HG03097 (cell line): ENCODE results near the gene VPS45.
"Not testable (repeated sequence)": the region's sequence is repeated elsewhere in the genome, so short reads cannot be mapped to it uniquely, and the experiment has no call there.

Source experiments
- ATAC-seq: cut with Tn5 transposase; IDR thresholded peaks from one replicate; pipeline ENCODE4 v1.9.1; 2021; ENCODE audit not compliant: unreplicated experiment, low FRiP score

The VPS45 gene

GRCh38 chr1:150186438-150186788, 118.8 kb downstream of the VPS45 start:
- ATAC-seq: not testable (repeated sequence)

DNA sequence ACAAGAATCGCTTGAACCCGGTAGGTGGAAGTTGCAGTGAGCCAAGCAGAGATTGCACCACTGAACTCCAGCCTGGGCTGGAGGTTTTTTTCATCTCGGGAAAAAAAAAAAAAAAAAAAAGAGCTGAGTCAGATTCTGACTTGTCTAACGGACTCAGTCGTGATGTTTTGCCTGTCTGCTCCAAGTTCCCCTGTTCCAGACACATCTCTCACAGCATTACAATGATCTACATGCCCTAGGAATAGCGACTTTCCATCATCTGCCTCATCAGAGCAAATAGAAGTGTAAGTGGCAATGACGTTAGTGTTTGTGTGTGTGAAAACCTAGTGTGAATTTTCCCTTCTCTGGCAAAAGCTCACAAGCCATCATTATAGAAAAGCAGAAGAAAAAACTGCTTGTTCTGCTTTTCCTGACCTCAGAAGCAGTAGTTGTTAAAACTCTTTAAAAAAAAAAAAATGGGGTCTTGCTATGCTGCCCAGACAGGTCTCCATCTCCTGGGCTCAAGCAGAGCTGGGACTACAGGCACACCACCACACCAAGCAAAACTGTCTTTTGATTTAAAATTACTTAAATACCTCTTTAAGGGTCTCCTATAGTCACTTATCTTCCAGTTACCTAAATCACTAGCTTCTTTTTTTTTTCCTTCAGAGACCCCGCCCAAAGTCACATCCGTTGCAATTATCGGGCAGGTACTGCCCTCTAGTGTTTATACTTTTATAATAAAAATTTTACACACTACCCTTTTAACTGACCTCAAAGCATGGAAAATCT, 119.4 kb downstream of the VPS45 start:
- ATAC-seq: no peak

- ATAC-seq: no peak
Measured at GRCh38 chr1:150187560-150187931, 120.0 kb downstream of the VPS45 start.

- ATAC-seq: no peak
Measured at GRCh38 chr1:150192012-150192411, 124.4 kb downstream of the VPS45 start.

DNA sequence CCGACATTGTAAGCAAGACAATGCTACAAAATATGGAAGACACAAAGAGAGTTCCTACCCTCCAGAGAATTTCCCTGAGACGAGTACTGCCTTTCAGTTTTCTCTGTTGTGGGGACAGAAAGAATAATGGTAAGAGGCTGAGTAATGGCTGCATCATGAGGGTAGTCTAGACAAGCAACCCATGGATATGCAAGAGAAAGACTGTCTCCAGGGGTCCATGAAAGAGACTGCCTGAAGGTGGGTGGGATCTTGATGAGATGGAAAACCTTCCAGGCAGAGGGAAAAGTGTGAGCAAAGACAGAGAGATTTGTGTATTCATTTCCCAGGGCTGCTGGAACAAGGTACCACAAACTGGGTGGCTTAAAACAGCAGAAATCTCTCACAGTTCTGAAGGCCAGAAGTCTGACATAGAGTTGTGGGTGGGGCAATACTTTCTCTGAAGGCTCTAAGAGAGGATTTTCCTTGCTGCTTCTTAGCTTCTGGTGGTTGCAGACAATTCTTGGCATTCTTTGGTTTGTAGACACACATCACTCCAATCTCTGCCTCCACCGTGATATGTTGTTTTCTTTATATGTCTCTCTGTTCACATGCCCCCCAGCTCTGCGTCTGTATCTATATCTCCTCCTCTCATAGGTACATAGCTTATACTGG, 126.9 kb downstream of the VPS45 start:
- ATAC-seq: no peak
